VCaP (cell line): ENCODE measurements around the gene GPR39.

Experiments
- H3K27ac ChIP-seq: fragments of 450-650 bp; 2 replicates; pipeline ENCODE4 v1.5.1; 2017
- CTCF ChIP-seq: fragments of 450-650 bp; conservative IDR thresholded peaks from 2 replicates; pipeline ENCODE4 v1.5.1; 2017; ENCODE audit warnings: mild to moderate bottlenecking, moderate library complexity

The GPR39 gene

GRCh38 chr2:132654335-132654734, 237.7 kb downstream of the GPR39 start:
- TF ChIP-seq CTCF: no peak

GRCh38 chr2:132654968-132655367, 238.4 kb downstream of the GPR39 start:
- TF ChIP-seq CTCF: no peak

More at GRCh38 chr2:132654335-132654734, 237.7 kb downstream of the GPR39 start:
- no peak overlapping the region for H3K27ac ChIP-seq

GRCh38 chr2:132656266-132656975, 239.8 kb downstream of the GPR39 start:
- no peak overlapping the region for H3K27ac ChIP-seq
- no peak for TF ChIP-seq CTCF

More at GRCh38 chr2:132654968-132655367, 238.4 kb downstream of the GPR39 start:
- no peak overlapping the region for H3K27ac ChIP-seq

- H3K27ac ChIP-seq: no peak overlapping the region
- no peak for TF ChIP-seq CTCF
These were observed 242.7 kb downstream of the GPR39 start for GRCh38 chr2:132659331-132659730.

- no peak for TF ChIP-seq CTCF
- H3K27ac ChIP-seq: no peak overlapping the region
These were observed 246.1 kb downstream of the GPR39 start for GRCh38 chr2:132662732-132663131.

GRCh38 chr2:132664096-132664495, 247.5 kb downstream of the GPR39 start:
- H3K27ac ChIP-seq: no peak overlapping the region
- TF ChIP-seq CTCF: no peak

- H3K27ac ChIP-seq: no peak overlapping the region
- no peak for TF ChIP-seq CTCF
These were observed 249.0 kb downstream of the GPR39 start for GRCh38 chr2:132665401-132666140.
